Measurements from ENCODE around the gene CDH4. TPM values are rescaled to one million over a fixed set of nuclear protein-coding genes. Genes with fewer than 3 reads are reported as not detected.

Gene CDH4
- total and polyA plus RNA-seq, 2 of the 4 experiments (the other 2 are of a cell fraction) = 1.6 to 3.5 TPM

GRCh38 chr20:61879303-61879620, 627.2 kb downstream of the CDH4 start:
- DNase-seq (no peak), ATAC-seq (ENCODE audit: low read depth) (no peak)
- Histone ChIP-seq H4K20me1 (ENCODE audit: insufficient read depth, low read length) (no peaks in the 10 kb centered on the region), H3K27ac (ENCODE audit: insufficient read depth, low read length) (no peak overlapping the region), H3K18ac (ENCODE audit: low read depth, low read length) (no peak overlapping the region), H3K14ac (replicated peaks; ENCODE audit: low read depth, low read length) (no peak overlapping the region), H3K9ac (ENCODE audit: low read depth, low read length) (no peak overlapping the region), H3K56ac (ENCODE audit: extremely low read depth, insufficient read depth, low read length) (no peak overlapping the region), H2BK120ac (ENCODE audit: low read depth, low read length) (no peak overlapping the region), H2BK5ac (ENCODE audit: low read depth, low read length, poor library complexity, severe bottlenecking) (no peak overlapping the region), H3K79me1 (ENCODE audit: low read depth in 1 of 2, low read length in 2 of 2) (no peaks in the 10 kb centered on the region), H3K27me3 (ENCODE audit: control insufficient read depth, insufficient read depth, low read length) (peaks cover 4% of the 10 kb centered on the region; the same call in 1 of the 2 replicates), H2AFZ (replicated peaks; ENCODE audit: low read length, poor library complexity) (no peak overlapping the region), H3K9me1 (ENCODE audit: insufficient read depth, low read length) (no peaks in the 10 kb centered on the region), H3K4me2 (ENCODE audit: low read depth, low read length) (no peak overlapping the region), H3K4ac (ENCODE audit: low read depth, low read length) (no peak overlapping the region), H4K5ac (ENCODE audit: low read depth, low read length) (no peak overlapping the region), H2AK5ac (ENCODE audit: low read depth, low read length) (no peak overlapping the region), H3K9me3 (ENCODE audit: control insufficient read depth, insufficient read depth, low read length) (no peaks in the 10 kb centered on the region), H2BK20ac (ENCODE audit: low read depth, low read length) (no peak overlapping the region), H3K4me1 (ENCODE audit: control insufficient read depth, insufficient read depth, low read length) (no peaks in the 10 kb centered on the region), H3K23ac (ENCODE audit: low read depth, low read length) (no peak overlapping the region), H3K4me3 (ENCODE audit: insufficient read depth, low read depth, low read length) (no peak overlapping the region), H4K8ac (ENCODE audit: low read depth in 2 of 2, low read length in 2 of 2) (no peak overlapping the region), H3K36me3 (ENCODE audit: control insufficient read depth, insufficient read depth, low read length) (no peaks in the 10 kb centered on the region), H2BK15ac (ENCODE audit: low read depth, low read length) (no peak overlapping the region), H4K91ac (ENCODE audit: insufficient read depth, low read depth, low read length) (no peak overlapping the region), H2AK9ac (replicated peaks; ENCODE audit: low read depth, low read length, poor library complexity) (no peak overlapping the region)
- TF ChIP-seq USF2 (IDR thresholded peaks at IDR 0.05; ENCODE audit: low read depth, low read length) (no peak), CTCF (conservative IDR thresholded peaks at IDR 0.05; ENCODE audit: low read depth, low read length) (no peak), RCOR1 (IDR thresholded peaks at IDR 0.05; ENCODE audit: insufficient replicate concordance, low read length) (no peak), CHD1 (IDR thresholded peaks at IDR 0.05; ENCODE audit: low read depth, low read length) (no peak), RAD21 (IDR thresholded peaks at IDR 0.05; ENCODE audit: low read length) (no peak), BHLHE40 (IDR thresholded peaks at IDR 0.05; ENCODE audit: low read depth, low read length) (no peak), NFE2L2 (IDR thresholded peaks at IDR 0.05; ENCODE audit: low read depth, low read length) (no peak), ELK1 (IDR thresholded peaks at IDR 0.05; ENCODE audit: borderline replicate concordance, low read depth, low read length) (no peak), RFX5 (IDR thresholded peaks at IDR 0.05; ENCODE audit: low read depth, low read length) (no peak), MXI1 (IDR thresholded peaks at IDR 0.05; ENCODE audit: borderline replicate concordance, low read depth, low read length) (no peak), CEBPB (IDR thresholded peaks at IDR 0.05; ENCODE audit: low read depth, low read length) (no peak), MAZ (IDR thresholded peaks at IDR 0.05; ENCODE audit: borderline replicate concordance, low read depth, low read length) (no peak), SMC3 (IDR thresholded peaks at IDR 0.05; ENCODE audit: low read depth, low read length) (no peak), MAFK (IDR thresholded peaks at IDR 0.05; ENCODE audit: low read depth, low read length) (no peak), POLR2A (IDR thresholded peaks at IDR 0.05; ENCODE audit: low read depth, low read length) (no peak), FOS (IDR thresholded peaks at IDR 0.05; ENCODE audit: low read depth, low read length) (no peak)
- in situ Hi-C loops (cut with MboI; ENCODE audit: low sequenced_read_pairs) = loop anchor here (25.0 kb wide), 2 partner anchors 617 to 1817 kb away; partner anchors contain the start of gene CDH4
- intact Hi-C loops (cut with micrococcal nuclease) = no loop called here
- 100% methylated on average over 3 of the region's 10 CpGs; no CpG with 5 or more reads in 1 of the 2 experiments for WGBS, 2 experiments (ENCODE audit: extremely low coverage in 2 of 2, insufficient read length in 1 of 2)
- dilution Hi-C loops (cut with HindIII; ENCODE audit: low sequenced_read_pairs, unreplicated experiment) = no loop called here
- ChIA-PET CTCF (no interaction called here), POLR2A (ENCODE audit: unreplicated experiment) (no interaction called here)
- no TSS peak for BruUV-seq (replicated peaks)

Measured in IMR-90 (cell line).